Activated CD4-positive, alpha-beta T cell treated with anti-CD3 and anti-CD28 coated beads, Interleukin-2, amount 50 U/mL, for 1 hour (primary cell): ENCODE data around the gene SLC22A2.

Source experiments
- DNase-seq: peaks from one replicate; pipeline ENCODE4 v3.0.0-alpha.2; 2020

SLC22A2 gene

GRCh38 chr6:160203522-160203921, 55.1 kb downstream of the SLC22A2 start:
- DNase-seq: no peak

- DNase-seq: no peak
These were observed 55.5 kb downstream of the SLC22A2 start for GRCh38 chr6:160203076-160203475.

- no peak for DNase-seq
These were observed 56.2 kb downstream of the SLC22A2 start for GRCh38 chr6:160202411-160202810.

DNA sequence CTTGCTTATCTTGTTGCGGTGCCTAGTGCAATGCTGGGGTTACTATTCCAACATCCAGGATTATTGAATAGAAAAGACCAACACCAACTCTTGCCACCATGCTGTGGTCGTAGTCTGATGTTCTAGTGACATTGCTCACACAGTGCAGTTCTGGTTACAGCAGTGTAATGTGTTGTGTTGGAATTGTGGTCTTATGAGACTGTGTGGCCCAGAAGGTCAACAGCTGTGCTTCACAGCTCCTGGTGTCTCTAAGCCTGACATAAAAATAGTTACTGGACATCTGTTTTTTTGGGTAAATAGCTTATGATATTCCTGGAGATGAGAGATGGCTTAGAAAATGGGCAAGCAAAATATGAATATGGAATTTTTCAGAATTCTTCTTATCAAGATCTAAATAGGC, 57.6 kb downstream of the SLC22A2 start:
- DNase-seq: no peak

DNA sequence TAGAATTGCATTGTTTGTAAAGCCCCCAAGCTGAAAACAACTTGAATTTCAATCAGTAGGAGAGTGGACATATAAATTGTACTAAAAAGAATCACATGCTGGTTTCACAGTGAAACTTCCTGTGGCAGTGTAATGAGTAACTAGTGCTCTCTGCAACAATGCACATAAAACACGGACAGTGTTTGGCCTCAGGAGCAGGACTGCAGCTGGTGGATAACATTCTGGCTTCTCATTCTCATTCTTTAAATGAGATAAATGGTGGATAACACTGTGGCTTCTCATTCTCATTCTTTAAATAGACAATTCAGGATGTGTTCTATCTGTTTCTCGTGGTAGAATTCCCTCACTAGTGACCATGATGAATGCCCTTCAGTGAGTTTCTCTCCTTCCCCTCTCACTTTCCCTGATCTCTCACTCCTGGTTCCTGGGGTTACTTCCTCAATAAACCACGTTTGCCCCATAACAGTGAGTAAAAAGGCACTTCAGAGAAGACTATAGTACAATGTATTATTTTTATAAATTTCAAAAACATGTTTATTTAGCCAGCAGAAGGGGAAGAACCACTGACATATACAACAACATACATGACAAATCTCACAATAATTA, 59.9 kb downstream of the SLC22A2 start:
- no peak for DNase-seq

DNA sequence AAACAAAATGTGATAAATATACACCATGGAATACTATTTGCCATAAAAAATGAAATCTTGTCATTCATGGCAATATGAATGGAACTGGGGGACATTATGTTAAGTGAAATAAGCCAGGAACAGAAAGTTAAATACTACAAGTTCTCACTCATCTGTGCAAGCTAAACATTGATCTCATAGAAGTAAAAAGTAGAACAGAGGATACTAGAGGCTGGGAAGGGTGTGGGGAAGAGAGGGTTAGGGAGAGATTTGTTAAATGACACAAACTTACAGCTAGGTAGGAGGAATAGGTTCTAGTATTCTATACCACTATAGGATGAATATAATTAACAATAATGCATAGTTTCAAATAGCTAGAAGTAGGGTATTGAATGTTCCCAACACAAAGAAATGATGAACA, 61.0 kb downstream of the SLC22A2 start:
- DNase-seq: no peak

DNA sequence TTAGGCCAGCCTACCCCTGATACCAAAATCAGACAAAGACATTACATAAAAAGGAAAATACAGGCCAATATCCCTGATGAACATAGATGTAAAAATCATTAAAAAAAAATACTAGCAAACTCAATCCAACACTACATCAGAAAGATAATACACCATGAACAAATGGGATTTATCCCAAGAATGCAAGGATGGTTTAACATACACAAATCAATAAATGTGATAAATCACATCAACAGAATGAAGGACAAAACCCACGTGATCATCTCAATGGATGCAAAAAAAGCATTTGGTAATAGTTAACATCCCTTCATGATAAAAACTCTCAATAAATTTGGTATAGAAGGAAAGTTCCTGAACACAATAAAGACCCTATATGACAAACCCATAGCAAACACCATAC, 63.8 kb downstream of the SLC22A2 start:
- DNase-seq: no peak

- DNase-seq: no peak
These were observed 65.8 kb downstream of the SLC22A2 start for GRCh38 chr6:160192840-160193239.

DNA sequence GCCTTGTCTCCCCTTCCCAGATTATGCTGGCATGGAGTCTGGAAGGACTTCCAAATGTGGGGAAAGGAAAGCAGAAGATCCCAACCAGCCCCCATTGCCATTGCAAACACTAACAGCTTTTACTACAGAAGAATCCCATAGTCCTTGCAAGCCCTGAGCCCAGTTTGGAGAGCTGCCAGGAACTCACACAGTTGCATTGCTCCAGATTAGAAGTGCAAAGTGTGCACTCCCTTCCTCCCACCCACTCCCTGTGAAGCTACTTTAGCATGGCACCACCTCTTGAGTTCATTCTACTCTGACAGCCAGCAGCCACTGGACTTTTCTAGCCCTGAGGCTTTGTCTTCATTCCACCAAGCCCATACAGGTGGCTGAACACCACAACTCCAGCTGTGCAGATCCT, 67.6 kb downstream of the SLC22A2 start:
- no peak for DNase-seq

DNA sequence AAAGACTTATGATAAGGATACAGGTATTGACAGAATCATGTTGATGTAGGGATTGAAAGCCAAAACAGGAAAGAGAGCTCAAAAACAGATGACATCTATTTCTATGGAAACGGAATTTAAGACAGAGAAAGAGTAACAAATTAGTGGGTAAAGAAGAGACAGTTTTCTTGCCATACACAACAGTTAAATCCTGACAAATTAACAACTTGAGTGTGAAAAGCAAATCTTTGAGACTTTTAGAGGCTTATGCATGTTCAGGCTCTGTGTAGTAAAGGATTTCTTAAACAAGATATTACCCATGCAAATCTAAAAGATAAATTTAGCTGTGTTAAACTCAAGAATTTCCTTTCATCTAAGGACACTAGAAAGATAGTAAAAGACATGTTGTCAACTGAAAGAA, 68.5 kb downstream of the SLC22A2 start:
- DNase-seq: no peak

DNA sequence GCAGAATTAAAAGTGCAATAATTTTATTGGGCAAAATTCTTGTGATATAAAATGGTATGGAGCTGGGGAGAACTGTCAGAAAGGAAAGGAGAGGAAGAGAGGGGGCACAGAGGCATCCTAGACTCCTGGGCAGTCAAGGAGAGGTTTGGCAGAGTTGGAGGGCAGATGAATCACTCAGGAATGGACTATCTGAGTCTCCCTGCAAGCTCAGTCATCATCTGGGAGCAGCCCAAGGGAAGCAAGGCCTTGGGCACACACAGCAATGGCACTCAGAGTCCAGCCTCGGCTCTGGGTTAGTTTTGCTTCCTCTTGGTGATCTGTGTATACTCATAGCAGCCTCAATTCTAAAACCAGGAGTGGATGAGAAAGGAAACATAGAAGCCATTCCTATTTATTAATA, 69.8 kb downstream of the SLC22A2 start:
- no peak for DNase-seq

DNA sequence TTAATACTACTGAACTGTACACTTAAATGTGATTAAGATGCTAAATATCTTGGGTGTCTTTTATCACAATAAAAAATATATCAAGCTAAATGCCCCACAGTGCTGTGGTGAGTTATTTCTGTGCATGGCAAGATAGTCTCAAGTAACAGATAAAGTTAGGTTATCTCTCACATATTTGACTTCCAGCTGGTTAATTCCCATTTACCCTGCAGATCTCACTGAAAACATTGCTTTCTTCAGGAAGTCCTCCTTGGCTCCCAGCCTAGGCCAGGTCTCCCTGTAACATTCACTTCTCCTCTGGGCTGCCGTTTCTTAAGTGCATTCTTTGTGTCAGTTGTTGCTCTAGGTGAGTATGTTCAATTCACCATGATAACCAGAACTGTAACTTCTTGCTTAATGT, 77.9 kb downstream of the SLC22A2 start:
- no peak for DNase-seq

DNA sequence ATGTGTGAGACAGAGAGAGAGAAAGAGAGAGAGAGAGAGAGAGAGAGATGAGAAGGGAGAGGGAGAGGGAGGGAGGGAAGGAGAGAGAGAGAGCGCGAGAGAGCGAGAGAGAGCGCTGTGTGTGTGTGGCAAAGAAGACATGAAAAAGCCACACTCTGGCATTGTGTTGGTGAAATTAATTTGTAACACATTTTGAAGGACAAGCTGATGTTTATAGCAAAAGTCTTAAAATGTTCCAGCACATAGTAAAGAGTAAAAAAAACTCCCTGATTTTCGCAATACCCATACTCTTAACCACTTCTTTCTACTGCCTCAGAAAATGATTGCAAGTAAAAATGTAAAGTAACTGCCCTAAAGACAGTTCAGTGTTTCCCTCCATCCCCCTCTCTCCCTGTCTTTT, 80.3 kb downstream of the SLC22A2 start:
- no peak for DNase-seq

DNA sequence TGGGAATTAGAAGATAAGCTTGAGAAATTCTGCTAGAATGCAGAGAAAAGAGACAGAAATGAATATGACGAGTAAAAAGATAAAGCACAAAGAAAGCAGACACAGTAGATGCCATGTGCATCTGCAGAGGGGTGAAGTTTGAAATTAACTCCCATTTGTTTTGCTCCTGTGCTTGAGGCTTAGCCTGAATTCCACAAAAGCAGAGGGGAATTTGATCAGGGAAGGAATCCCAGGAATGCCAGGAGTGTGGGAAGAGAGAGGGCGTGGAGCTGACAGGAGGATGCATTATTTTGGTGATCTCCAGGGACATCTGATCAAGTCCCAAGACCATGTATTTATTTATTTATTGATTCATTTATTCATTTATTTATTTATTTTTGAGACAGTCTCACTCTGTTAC, 81.4 kb downstream of the SLC22A2 start:
- no peak for DNase-seq

DNA sequence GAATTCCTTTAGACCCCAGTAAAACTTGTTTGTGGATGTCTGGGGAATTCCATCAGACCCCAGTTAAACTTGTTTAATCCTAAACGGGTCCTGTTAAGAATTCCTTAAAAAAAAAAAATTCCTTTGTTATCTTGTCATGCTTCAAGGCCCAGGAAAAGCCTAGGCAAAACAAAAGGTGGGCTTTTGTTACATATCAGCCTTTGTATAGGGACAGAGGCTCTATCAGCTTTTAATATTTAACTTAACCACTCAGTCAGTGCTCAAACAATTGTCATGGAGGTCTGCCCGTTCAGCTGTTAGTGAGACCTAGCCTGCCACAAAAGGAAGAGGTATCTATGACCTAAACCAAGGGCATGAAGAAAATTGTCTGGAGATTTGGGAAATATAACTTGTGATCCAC, 83.9 kb downstream of the SLC22A2 start:
- DNase-seq: no peak

GRCh38 chr6:160173806-160174527, 84.7 kb downstream of the SLC22A2 start:
- DNase-seq: no peak

DNA sequence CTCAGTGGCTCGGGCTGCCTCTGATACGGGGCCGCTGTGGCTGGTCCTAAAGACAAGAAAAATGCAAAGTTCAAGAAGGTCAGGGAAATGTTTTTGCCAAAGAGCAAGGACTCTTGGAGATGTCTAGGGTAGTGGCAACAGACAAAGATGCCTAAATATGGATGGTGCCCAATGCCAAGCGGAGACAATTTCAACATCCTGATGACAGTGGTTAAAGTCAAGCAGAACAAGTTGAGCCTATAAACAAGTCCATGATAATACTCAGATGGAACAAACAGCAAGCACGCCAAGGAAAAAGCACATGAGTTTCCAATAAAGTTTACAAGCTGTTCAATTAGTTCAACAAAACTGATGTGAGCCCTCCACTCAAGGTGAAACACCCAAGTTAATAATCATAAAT, 85.9 kb downstream of the SLC22A2 start:
- no peak for DNase-seq

GRCh38 chr6:160170018-160170680, 88.5 kb downstream of the SLC22A2 start:
- no peak for DNase-seq

- no peak for DNase-seq
These were observed 90.8 kb downstream of the SLC22A2 start for GRCh38 chr6:160167604-160168399.
